Esophagus (tissue), 2 donors: ENCODE results near the gene NR0B2. TPM values are rescaled to one million over a fixed set of nuclear protein-coding genes. Genes with fewer than 3 reads are reported as not detected.
A peak's percentile ranks its signal among the peaks of the same experiment; 100 is the strongest.

Source experiments
- H3K27ac ChIP-seq, 2 donors: one replicate each; pipeline ENCODE4 v1.5.1; 2013; ENCODE audit warnings: low read depth in 2 of 2, mild to moderate bottlenecking in 2 of 2, inconsistent platforms in 1 of 2, low read length in 1 of 2, moderate library complexity in 1 of 2
- H3K27me3 ChIP-seq, 2 donors: one replicate each; pipeline ENCODE4 v1.6.1; 2013; ENCODE audit warnings: low read length in 2 of 2, control low read depth in 1 of 2, mild to moderate bottlenecking in 1 of 2; ENCODE audit not compliant: insufficient read depth in 2 of 2, control insufficient read depth in 1 of 2
- H3K36me3 ChIP-seq, 2 donors: one replicate each; pipeline ENCODE4 v1.6.1; 2013; ENCODE audit warnings: low read length in 1 of 2; ENCODE audit not compliant: control insufficient read depth in 2 of 2, insufficient read depth in 2 of 2
- H3K4me1 ChIP-seq, 2 donors: one replicate each; pipeline ENCODE4 v1.6.1; 2013; ENCODE audit warnings: low read length in 1 of 2; ENCODE audit not compliant: control insufficient read depth in 2 of 2, insufficient read depth in 2 of 2
- H3K4me3 ChIP-seq, 2 donors: one replicate each; pipeline ENCODE4 v1.5.1; 2013; ENCODE audit warnings: low read length in 2 of 2, mild to moderate bottlenecking in 2 of 2, low read depth in 1 of 2, moderate library complexity in 1 of 2
- H3K9me3 ChIP-seq, 2 donors: one replicate each; pipeline ENCODE4 v1.6.1; 2013; ENCODE audit warnings: mild to moderate bottlenecking in 2 of 2, low read depth in 1 of 2, low read length in 1 of 2, moderate library complexity in 1 of 2; ENCODE audit not compliant: control insufficient read depth in 2 of 2, insufficient read depth in 1 of 2
- WGBS, 2 donors: extraction: QIAGEN DNeasy Blood & Tissue Kit; methylation state at CpG; one replicate each; pipeline ENCODE4 v1.1.7; 2013; 5-methylcytosine and 5-hydroxymethylcytosine counted together
- polyA plus RNA-seq, 2 donors: library from polyadenylated mRNA; stranded (reverse); fragments of 200-250 nt; gene quantifications; one replicate each; pipeline ENCODE4 v1.2.3, GENCODE V29; 2013
- donor health status: healthy with polysubstance abuse.
- donor health status: Bipolar disorder and iron deficiency.

Gene NR0B2
- polyA plus RNA-seq, 2 donors = not detected

- Histone ChIP-seq H3K27ac (peak overlapping the region; percentile 97), H3K27me3 (no peaks in the 10 kb centered on the region), H3K36me3 (no peaks in the 10 kb centered on the region), H3K9me3 (no peaks in the 10 kb centered on the region), H3K4me3 (peak overlapping the region in 1 of 2 donors; percentile 4), H3K4me1 (peaks cover 0 to 14% of the 10 kb centered on the region in 2 donors)
- 55 to 65% methylated on average over 7 of the region's 7 CpGs for WGBS, 2 donors
Measured at GRCh38 chr1:26861889-26862378, 51.8 kb downstream of the NR0B2 start.

Other genes with a start within 250 kb of the NR0B2 start
- 10 to 100 TPM; 15.9 to 17.8 TPM for gene ARID1A, start 218.0 kb downstream of the NR0B2 start, polyA plus RNA-seq
- gene PIGV, start 126.0 kb downstream of the NR0B2 start, polyA plus RNA-seq = 1 to 10 TPM; 5.1 to 7.1 TPM
- 10 to 100 TPM; 14.4 to 15.0 TPM for gene ZDHHC18, start 87.3 kb downstream of the NR0B2 start, polyA plus RNA-seq
- gene SFN, start 50.8 kb downstream of the NR0B2 start, polyA plus RNA-seq = 1,000 to 10,000 TPM; 1,075 to 2,440 TPM
- gene GPN2, start 23.7 kb downstream of the NR0B2 start, polyA plus RNA-seq = 10 to 100 TPM; 10.4 to 16.4 TPM
- 1 to 10 TPM; 6.9 to 7.0 TPM for gene GPATCH3, start 13.5 kb downstream of the NR0B2 start, polyA plus RNA-seq
- 10 to 100 TPM; 25.5 to 42.1 TPM for gene NUDC, start 7.8 kb upstream of the NR0B2 start, polyA plus RNA-seq
- gene KDF1, start 46.5 kb upstream of the NR0B2 start, polyA plus RNA-seq = 10 to 100 TPM; 12.7 to 17.5 TPM
- gene TRNP1, start 79.7 kb upstream of the NR0B2 start, polyA plus RNA-seq = 100 to 1,000 TPM in 1 of 2 donors, 10 to 100 TPM in 1; 84.9 to 158 TPM
- gene TENT5B, start 98.9 kb upstream of the NR0B2 start, polyA plus RNA-seq = 10 to 100 TPM; 79.2 to 84.3 TPM
- gene SLC9A1, start 241.2 kb upstream of the NR0B2 start, polyA plus RNA-seq = 10 to 100 TPM in 1 of 2 donors, 1 to 10 TPM in 1; 9.1 to 16.1 TPM